ENCODE measurements around the gene WDR73. TPM values are rescaled to one million over a fixed set of nuclear protein-coding genes. Genes with fewer than 3 reads are reported as not detected.

Gene WDR73
- total and polyA plus RNA-seq, 9 of the 15 experiments (the other 6 are each of a cell fraction or from before 2014, with no cell fraction given), result 9.2 to 25.4 (median 21.7) TPM

DNA sequence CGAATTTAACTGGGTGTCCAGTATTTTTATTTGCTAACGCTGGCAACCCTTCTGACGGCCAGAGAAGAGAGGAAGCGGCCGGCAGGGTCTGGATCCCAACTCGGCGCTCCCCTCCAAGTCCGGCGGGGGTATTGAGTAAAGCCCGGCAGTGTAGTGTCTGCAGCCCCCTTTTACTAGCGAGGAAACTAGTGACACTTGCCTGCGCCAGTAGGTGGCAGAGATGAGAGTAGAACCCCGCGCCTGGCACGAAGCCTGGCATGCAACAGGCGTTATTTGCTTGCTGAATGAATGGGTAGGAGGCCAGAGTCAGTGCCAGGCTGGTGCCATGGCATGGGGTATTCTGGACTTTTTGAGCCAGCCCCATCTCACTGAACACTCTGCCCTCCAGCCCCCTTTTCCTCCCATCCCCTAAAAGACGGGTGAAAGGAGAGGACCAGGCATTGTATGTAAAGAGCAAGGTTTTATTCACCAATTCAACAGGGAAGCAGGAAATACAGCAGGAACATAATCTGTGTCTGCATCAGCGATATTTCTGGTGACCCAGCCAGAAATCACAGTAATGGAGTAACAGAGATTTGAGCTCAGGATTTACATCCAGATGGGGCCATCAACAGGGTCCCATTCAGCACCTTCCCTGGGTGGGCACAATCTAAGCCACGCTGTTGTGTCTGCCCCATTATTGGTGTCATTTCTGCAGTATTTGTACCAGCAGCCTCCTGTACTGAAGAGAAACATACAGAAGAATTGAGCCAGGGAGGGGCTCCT, 788 bp upstream of the WDR73 start (continued):
- TF ChIP-seq, protein P1, sequence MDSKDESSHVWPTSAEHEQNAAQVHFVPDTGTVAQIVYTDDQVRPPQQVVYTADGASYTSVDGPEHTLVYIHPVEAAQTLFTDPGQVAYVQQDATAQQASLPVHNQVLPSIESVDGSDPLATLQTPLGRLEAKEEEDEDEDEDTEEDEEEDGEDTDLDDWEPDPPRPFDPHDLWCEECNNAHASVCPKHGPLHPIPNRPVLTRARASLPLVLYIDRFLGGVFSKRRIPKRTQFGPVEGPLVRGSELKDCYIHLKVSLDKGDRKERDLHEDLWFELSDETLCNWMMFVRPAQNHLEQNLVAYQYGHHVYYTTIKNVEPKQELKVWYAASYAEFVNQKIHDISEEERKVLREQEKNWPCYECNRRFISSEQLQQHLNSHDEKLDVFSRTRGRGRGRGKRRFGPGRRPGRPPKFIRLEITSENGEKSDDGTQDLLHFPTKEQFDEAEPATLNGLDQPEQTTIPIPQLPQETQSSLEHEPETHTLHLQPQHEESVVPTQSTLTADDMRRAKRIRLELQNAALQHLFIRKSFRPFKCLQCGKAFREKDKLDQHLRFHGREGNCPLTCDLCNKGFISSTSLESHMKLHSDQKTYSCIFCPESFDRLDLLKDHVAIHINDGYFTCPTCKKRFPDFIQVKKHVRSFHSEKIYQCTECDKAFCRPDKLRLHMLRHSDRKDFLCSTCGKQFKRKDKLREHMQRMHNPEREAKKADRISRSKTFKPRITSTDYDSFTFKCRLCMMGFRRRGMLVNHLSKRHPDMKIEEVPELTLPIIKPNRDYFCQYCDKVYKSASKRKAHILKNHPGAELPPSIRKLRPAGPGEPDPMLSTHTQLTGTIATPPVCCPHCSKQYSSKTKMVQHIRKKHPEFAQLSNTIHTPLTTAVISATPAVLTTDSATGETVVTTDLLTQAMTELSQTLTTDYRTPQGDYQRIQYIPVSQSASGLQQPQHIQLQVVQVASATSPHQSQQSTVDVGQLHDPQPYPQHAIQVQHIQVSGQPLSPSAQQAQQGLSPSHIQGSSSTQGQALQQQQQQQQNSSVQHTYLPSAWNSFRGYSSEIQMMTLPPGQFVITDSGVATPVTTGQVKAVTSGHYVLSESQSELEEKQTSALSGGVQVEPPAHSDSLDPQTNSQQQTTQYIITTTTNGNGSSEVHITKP (IDR thresholded peaks at IDR 0.05; ENCODE audit: partially characterized antibody), result no peak
- no peak for TF ChIP-seq ZNF589 (CRISPR knock-in tag; IDR thresholded peaks at IDR 0.05; ENCODE audit: low read depth)
- TF ChIP-seq SOX6 (IDR thresholded peaks at IDR 0.05), result no peak
- TF ChIP-seq FOXA3 (CRISPR knock-in tag; conservative IDR thresholded peaks at IDR 0.05 in 1 of 2, IDR thresholded peaks at IDR 0.05 in 1 of 2), result 0 out of 4 replicates have a peak, but pooled peaks of 1 of the 2 experiments have one; percentile 17
- TF ChIP-seq LEF1 (IDR thresholded peaks at IDR 0.05), result no peak
- TF ChIP-seq, protein P2, sequence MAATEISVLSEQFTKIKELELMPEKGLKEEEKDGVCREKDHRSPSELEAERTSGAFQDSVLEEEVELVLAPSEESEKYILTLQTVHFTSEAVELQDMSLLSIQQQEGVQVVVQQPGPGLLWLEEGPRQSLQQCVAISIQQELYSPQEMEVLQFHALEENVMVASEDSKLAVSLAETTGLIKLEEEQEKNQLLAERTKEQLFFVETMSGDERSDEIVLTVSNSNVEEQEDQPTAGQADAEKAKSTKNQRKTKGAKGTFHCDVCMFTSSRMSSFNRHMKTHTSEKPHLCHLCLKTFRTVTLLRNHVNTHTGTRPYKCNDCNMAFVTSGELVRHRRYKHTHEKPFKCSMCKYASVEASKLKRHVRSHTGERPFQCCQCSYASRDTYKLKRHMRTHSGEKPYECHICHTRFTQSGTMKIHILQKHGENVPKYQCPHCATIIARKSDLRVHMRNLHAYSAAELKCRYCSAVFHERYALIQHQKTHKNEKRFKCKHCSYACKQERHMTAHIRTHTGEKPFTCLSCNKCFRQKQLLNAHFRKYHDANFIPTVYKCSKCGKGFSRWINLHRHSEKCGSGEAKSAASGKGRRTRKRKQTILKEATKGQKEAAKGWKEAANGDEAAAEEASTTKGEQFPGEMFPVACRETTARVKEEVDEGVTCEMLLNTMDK (IDR thresholded peaks at IDR 0.05; ENCODE audit: borderline replicate concordance, insufficient read depth, low read depth, low read length, poor library complexity, severe bottlenecking), result peak; percentile 48
- TF ChIP-seq, protein P3, sequence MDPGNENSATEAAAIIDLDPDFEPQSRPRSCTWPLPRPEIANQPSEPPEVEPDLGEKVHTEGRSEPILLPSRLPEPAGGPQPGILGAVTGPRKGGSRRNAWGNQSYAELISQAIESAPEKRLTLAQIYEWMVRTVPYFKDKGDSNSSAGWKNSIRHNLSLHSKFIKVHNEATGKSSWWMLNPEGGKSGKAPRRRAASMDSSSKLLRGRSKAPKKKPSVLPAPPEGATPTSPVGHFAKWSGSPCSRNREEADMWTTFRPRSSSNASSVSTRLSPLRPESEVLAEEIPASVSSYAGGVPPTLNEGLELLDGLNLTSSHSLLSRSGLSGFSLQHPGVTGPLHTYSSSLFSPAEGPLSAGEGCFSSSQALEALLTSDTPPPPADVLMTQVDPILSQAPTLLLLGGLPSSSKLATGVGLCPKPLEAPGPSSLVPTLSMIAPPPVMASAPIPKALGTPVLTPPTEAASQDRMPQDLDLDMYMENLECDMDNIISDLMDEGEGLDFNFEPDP (CRISPR knock-in tag; IDR thresholded peaks at IDR 0.05), result no peak
- TF ChIP-seq KLF16 (IDR thresholded peaks at IDR 0.05), result no peak
- TF ChIP-seq ZNF444 (CRISPR knock-in tag; IDR thresholded peaks at IDR 0.05), result no peak
- TF ChIP-seq, protein P4, sequence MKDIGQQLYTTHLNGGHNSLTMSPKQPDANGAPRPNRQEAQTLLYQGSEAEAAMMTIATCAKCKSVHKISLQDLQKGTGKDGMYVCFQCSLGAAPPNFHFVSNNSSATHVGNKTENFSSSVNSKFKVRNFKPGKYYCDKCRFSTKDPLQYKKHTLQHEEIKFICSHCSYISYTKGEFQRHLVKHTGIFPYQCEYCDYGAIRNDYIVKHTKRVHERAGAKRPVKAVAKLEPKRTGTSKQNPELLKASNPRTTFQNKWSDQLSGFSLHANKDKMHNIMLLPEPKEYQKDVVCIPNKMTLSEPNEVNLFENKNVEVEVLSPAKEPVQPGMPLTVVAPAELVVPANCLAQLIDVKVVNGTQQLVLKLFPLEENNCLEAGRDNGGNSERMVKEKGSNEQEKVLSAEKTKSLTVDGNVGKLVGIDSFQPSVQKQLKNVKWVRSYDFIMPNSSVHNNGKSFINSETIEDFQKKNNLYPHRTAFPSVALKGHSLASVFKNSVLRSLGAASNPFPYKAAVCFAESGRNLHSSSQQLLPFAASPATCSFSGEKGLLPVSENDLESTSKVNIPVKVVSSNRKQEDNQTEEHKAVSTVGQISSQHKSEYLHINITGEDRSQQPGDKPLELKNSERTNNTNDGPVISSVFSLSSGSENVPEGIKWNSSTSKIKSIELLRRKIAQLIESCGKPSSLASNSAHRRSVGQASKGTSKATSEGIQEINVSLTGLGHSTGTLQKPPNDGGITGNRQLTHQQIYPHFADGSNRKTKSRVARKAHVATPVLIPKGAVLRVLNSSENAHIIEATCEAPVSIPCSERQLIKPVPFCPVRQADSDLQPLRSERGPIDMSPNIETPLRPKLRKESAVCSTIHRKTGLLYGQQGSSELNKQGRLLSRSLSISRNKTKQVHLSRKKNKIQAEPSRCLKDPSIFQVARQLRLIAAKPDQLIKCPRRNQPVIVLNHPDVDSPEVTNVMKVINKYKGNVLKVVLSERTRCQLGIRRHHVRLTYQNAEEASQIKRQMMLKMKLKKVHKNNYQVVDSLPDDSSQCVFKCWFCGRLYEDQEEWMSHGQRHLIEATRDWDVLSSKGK (CRISPR knock-in tag; IDR thresholded peaks at IDR 0.05), result no peak
- no peak for TF ChIP-seq ZBED1 (IDR thresholded peaks at IDR 0.05)
- TF ChIP-seq PURB (CRISPR knock-in tag; IDR thresholded peaks at IDR 0.05; ENCODE audit: low read depth), result no peak
